IMR-90 (cell line): ENCODE measurements around the gene PLPP4. TPM values are rescaled to one million over a fixed set of nuclear protein-coding genes. Genes with fewer than 3 reads are reported as not detected.

ENCODE experiments used
- ATAC-seq: fragments of 200-7000 bp; cut with Tn5 transposase; 2 replicates; pipeline ENCODE4 v1.9.1; 2020; ENCODE audit warnings: low read depth, mild to moderate bottlenecking, moderate library complexity
- BruUV-seq: library from RNA; stranded (reverse); fragments of 400-500 nt; replicated peaks from 2 replicates; lab custom pipeline; 2021; lab: Mats Ljungman, UMichigan
- CTCF ChIA-PET: fragments of 300-600 bp; formaldehyde crosslinking; extraction: SDS; loops from one replicate; lab custom pipeline; 2021; ENCODE audit warnings: antibody characterized with exemption; lab: Yijun Ruan, JAX
- POLR2A ChIA-PET: fragments of 300-600 bp; sonication (Branson Sonifier 250); formaldehyde crosslinking; loops from one replicate; lab custom pipeline; 2022; ENCODE audit warnings: antibody characterized with exemption; ENCODE audit not compliant: unreplicated experiment; lab: Charles Lee
- DNase-seq: peaks from one replicate; pipeline ENCODE4 v3.0.0; 2013
- H2AFZ ChIP-seq: replicated peaks from 2 replicates; pipeline ENCODE3; 2013; ENCODE audit warnings: low read length, mild to moderate bottlenecking; ENCODE audit not compliant: poor library complexity
- H2AK5ac ChIP-seq: 2 replicates; pipeline ENCODE4 v1.6.1; 2013; ENCODE audit warnings: low read depth, low read length, inconsistent platforms
- H2AK9ac ChIP-seq: replicated peaks from 2 replicates; pipeline ENCODE3; 2013; ENCODE audit warnings: mild to moderate bottlenecking, low read depth, low read length, moderate library complexity; ENCODE audit not compliant: poor library complexity
- H2BK120ac ChIP-seq: 2 replicates; pipeline ENCODE4 v1.6.1; 2013; ENCODE audit warnings: low read depth, low read length, inconsistent platforms
- H2BK15ac ChIP-seq: 3 replicates; pipeline ENCODE4 v1.6.1; 2013; ENCODE audit warnings: low read depth, low read length, inconsistent platforms
- H2BK20ac ChIP-seq: 2 replicates; pipeline ENCODE4 v1.6.1; 2013; ENCODE audit warnings: low read depth, mild to moderate bottlenecking, inconsistent platforms, low read length, moderate library complexity
- H2BK5ac ChIP-seq: 2 replicates; pipeline ENCODE4 v1.6.1; 2013; ENCODE audit warnings: mild to moderate bottlenecking, low read depth, low read length, inconsistent platforms; ENCODE audit not compliant: poor library complexity, severe bottlenecking
- H3K14ac ChIP-seq: replicated peaks from 2 replicates; pipeline ENCODE4 v1.6.1; 2013; ENCODE audit warnings: low read depth, low read length, inconsistent platforms
- H3K18ac ChIP-seq: 2 replicates; pipeline ENCODE4 v1.6.1; 2013; ENCODE audit warnings: low read depth, low read length, control low read depth
- H3K23ac ChIP-seq: 2 replicates; pipeline ENCODE4 v1.6.1; 2013; ENCODE audit warnings: low read depth, low read length, inconsistent platforms
- H3K27ac ChIP-seq: 2 replicates; pipeline ENCODE4 v1.5.1; 2013; ENCODE audit warnings: mild to moderate bottlenecking, control low read depth, low read length; ENCODE audit not compliant: insufficient read depth
- H3K27me3 ChIP-seq: 2 replicates; pipeline ENCODE4 v1.6.1; 2013; ENCODE audit warnings: low read length; ENCODE audit not compliant: control insufficient read depth, insufficient read depth
- H3K36me3 ChIP-seq: 2 replicates; pipeline ENCODE4 v1.6.1; 2013; ENCODE audit warnings: low read length, mixed read lengths; ENCODE audit not compliant: control insufficient read depth, insufficient read depth
- H3K4ac ChIP-seq: 2 replicates; pipeline ENCODE4 v1.6.1; 2013; ENCODE audit warnings: low read depth, low read length, inconsistent platforms
- H3K4me1 ChIP-seq: 2 replicates; pipeline ENCODE4 v1.6.1; 2013; ENCODE audit warnings: low read length, mixed read lengths; ENCODE audit not compliant: control insufficient read depth, insufficient read depth
- H3K4me2 ChIP-seq: 2 replicates; pipeline ENCODE4 v1.6.1; 2013; ENCODE audit warnings: low read depth, mild to moderate bottlenecking, control low read depth, low read length, moderate library complexity
- H3K4me3 ChIP-seq: 2 replicates; pipeline ENCODE4 v1.5.1; 2013; ENCODE audit warnings: low read depth, mild to moderate bottlenecking, control low read depth, low read length, moderate library complexity; ENCODE audit not compliant: insufficient read depth
- H3K56ac ChIP-seq: 2 replicates; pipeline ENCODE4 v1.6.1; 2013; ENCODE audit warnings: low read length, inconsistent platforms; ENCODE audit not compliant: insufficient read depth; ENCODE audit errors: extremely low read depth
- H3K79me1 ChIP-seq, 2 experiments: 2 replicates each; pipeline ENCODE4 v1.6.1; 2013; ENCODE audit warnings: low read length in 2 of 2, inconsistent platforms in 1 of 2, low read depth in 1 of 2
- H3K9ac ChIP-seq: 2 replicates; pipeline ENCODE4 v1.6.1; 2013; ENCODE audit warnings: low read depth, low read length, control low read depth
- H3K9me1 ChIP-seq: 2 replicates; pipeline ENCODE4 v1.6.1; 2013; ENCODE audit warnings: low read length, inconsistent platforms; ENCODE audit not compliant: insufficient read depth
- H3K9me3 ChIP-seq: 2 replicates; pipeline ENCODE4 v1.6.1; 2013; ENCODE audit warnings: low read length; ENCODE audit not compliant: control insufficient read depth, insufficient read depth
- H4K20me1 ChIP-seq: 2 replicates; pipeline ENCODE4 v1.6.1; 2013; ENCODE audit warnings: low read length, inconsistent platforms; ENCODE audit not compliant: insufficient read depth
- H4K5ac ChIP-seq: 2 replicates; pipeline ENCODE4 v1.6.1; 2013; ENCODE audit warnings: mild to moderate bottlenecking, low read depth, low read length, control low read depth
- H4K8ac ChIP-seq, 2 experiments: 2 replicates each; pipeline ENCODE4 v1.6.1; 2013; ENCODE audit warnings: low read depth in 2 of 2, low read length in 2 of 2, control low read depth in 1 of 2, inconsistent platforms in 1 of 2
- H4K91ac ChIP-seq: 2 replicates; pipeline ENCODE4 v1.6.1; 2013; ENCODE audit warnings: low read depth, low read length, inconsistent platforms; ENCODE audit not compliant: insufficient read depth
- BHLHE40 ChIP-seq: fragments of 150-350 bp; IDR thresholded peaks from 2 replicates; pipeline ENCODE4 v1.6.1; 2016; ENCODE audit warnings: mild to moderate bottlenecking, low read depth, low read length
- CEBPB ChIP-seq: IDR thresholded peaks from 2 replicates; pipeline ENCODE4 v1.6.1; 2012; ENCODE audit warnings: low read depth, low read length, improper control_type of control experiment
- CHD1 ChIP-seq: IDR thresholded peaks from 2 replicates; pipeline ENCODE4 v1.6.1; 2012; ENCODE audit warnings: low read depth, low read length, improper control_type of control experiment
- CTCF ChIP-seq: conservative IDR thresholded peaks from 2 replicates; pipeline ENCODE4 v1.5.1; 2012; ENCODE audit warnings: mild to moderate bottlenecking, low read depth, low read length, improper control_type of control experiment
- FOS ChIP-seq: fragments of 150-350 bp; IDR thresholded peaks from 2 replicates; pipeline ENCODE4 v1.6.1; 2016; ENCODE audit warnings: low read depth, low read length
- MXI1 ChIP-seq: IDR thresholded peaks from 2 replicates; pipeline ENCODE4 v1.6.1; 2012; ENCODE audit warnings: low read depth, mild to moderate bottlenecking, low read length, moderate library complexity, borderline replicate concordance
- NFE2L2 ChIP-seq: fragments of 150-350 bp; IDR thresholded peaks from 2 replicates; pipeline ENCODE4 v1.6.1; 2016; ENCODE audit warnings: low read depth, mild to moderate bottlenecking, low read length
- POLR2A ChIP-seq: IDR thresholded peaks from 2 replicates; pipeline ENCODE4 v1.6.1; 2012; ENCODE audit warnings: mild to moderate bottlenecking, low read depth, low read length
- RAD21 ChIP-seq: IDR thresholded peaks from 2 replicates; pipeline ENCODE4 v1.6.1; 2012; ENCODE audit warnings: low read length, improper control_type of control experiment
- RCOR1 ChIP-seq: IDR thresholded peaks from 2 replicates; pipeline ENCODE4 v1.6.1; 2012; ENCODE audit warnings: mild to moderate bottlenecking, low read length, improper control_type of control experiment; ENCODE audit not compliant: insufficient replicate concordance
- RFX5 ChIP-seq: IDR thresholded peaks from 2 replicates; pipeline ENCODE4 v1.8.0; 2012; ENCODE audit warnings: low read depth, mild to moderate bottlenecking, low read length, moderate library complexity
- USF2 ChIP-seq: fragments of 150-350 bp; IDR thresholded peaks from 2 replicates; pipeline ENCODE4 v1.6.1; 2017; ENCODE audit warnings: mild to moderate bottlenecking, antibody characterized with exemption, low read length, low read depth
- WGBS, 2 experiments: methylation state at CpG; one replicate each; pipeline versions ENCODE4 v1.1.5 to v1.1.7; 2013; ENCODE audit warnings: missing lambda C conversion rate in 2 of 2; ENCODE audit not compliant: insufficient read length in 1 of 2; ENCODE audit errors: extremely low coverage in 2 of 2; 5-methylcytosine and 5-hydroxymethylcytosine counted together
- dilution Hi-C: fragments of 300-500 bp; cut with HindIII; formaldehyde crosslinking; loops from one replicate; pipeline ENCODE4 v1.14.3; 2018; ENCODE audit warnings: low sequenced_read_pairs; ENCODE audit not compliant: unreplicated experiment
- in situ Hi-C: fragments of 300-500 bp; cut with MboI; formaldehyde crosslinking; loops from 3 replicates; pipeline ENCODE4 v1.14.3; 2019; ENCODE audit warnings: low sequenced_read_pairs, inconsistent platforms, mixed read lengths
- intact Hi-C: fragments of 100-400 bp; cut with micrococcal nuclease; formaldehyde crosslinking; loops from 2 replicates; pipeline ENCODE4 v1.10.0; 2022
- polyA plus RNA-seq, 3 experiments: library from polyadenylated mRNA; depleted of rRNA; stranded (reverse); fragments of >200 nt; gene quantifications; 2 replicates each; pipeline ENCODE4 v1.2.3, GENCODE V29; 2012; ENCODE audit warnings: low replicate concordance in 1 of 3
- total RNA-seq: library from RNA; depleted of rRNA; stranded (reverse); fragments of >200 nt; gene quantifications from 2 replicates; pipeline ENCODE4 v1.2.3, GENCODE V29; 2012

Gene PLPP4
- total and polyA plus RNA-seq, 2 of the 4 experiments (the other 2 are of a cell fraction), result 0.18 to 0.60 TPM

- no peak overlapping the region for H3K4ac ChIP-seq
- in situ Hi-C loops, result no loop called here
- H3K27ac ChIP-seq, result no peak overlapping the region
- POLR2A ChIA-PET, result no interaction called here
- H4K91ac ChIP-seq, result no peak overlapping the region
- H3K14ac ChIP-seq, result no peak overlapping the region
- H3K4me2 ChIP-seq, result no peak overlapping the region
- H3K56ac ChIP-seq, result no peak overlapping the region
- intact Hi-C loops, result no loop called here
- H3K23ac ChIP-seq, result no peak overlapping the region
- TF ChIP-seq MXI1, result no peak
- no peak for TF ChIP-seq POLR2A
- TF ChIP-seq CHD1, result no peak
- no peak for TF ChIP-seq NFE2L2
- TF ChIP-seq RFX5, result no peak
- no peak for TF ChIP-seq USF2
- TF ChIP-seq RCOR1, result no peak
- TF ChIP-seq RAD21, result no peak
- no peak for TF ChIP-seq CTCF
- no peak for TF ChIP-seq FOS
- TF ChIP-seq CEBPB, result no peak
- no peak for TF ChIP-seq BHLHE40
- no peak overlapping the region for H4K5ac ChIP-seq
- peaks cover 18% of the 10 kb centered on the region; the same call in 1 of the 2 replicates for H3K9me3 ChIP-seq
- H2BK120ac ChIP-seq, result no peak overlapping the region
- H3K9ac ChIP-seq, result no peak overlapping the region
- no peaks in the 10 kb centered on the region for H3K9me1 ChIP-seq
- no peaks in the 10 kb centered on the region for H3K27me3 ChIP-seq
- no peak overlapping the region for H2AK9ac ChIP-seq
- no TSS peak for BruUV-seq
- no peaks in the 10 kb centered on the region for H3K36me3 ChIP-seq
- dilution Hi-C loops, result no loop called here
- H2AK5ac ChIP-seq, result no peak overlapping the region
- no peak overlapping the region for H4K8ac ChIP-seq
- no peaks in the 10 kb centered on the region for H4K20me1 ChIP-seq
- no peaks in the 10 kb centered on the region for H3K4me1 ChIP-seq
- no peak overlapping the region for H3K18ac ChIP-seq
- WGBS, 2 experiments, result 100% methylated on average over 2 of the region's 2 CpGs; no CpG with 5 or more reads in 1 of the 2 experiments
- no peak for DNase-seq
- CTCF ChIA-PET, result no interaction called here
- no peak overlapping the region for H2AFZ ChIP-seq
- ATAC-seq, result no peak
- no peak overlapping the region for H3K4me3 ChIP-seq
- no peak overlapping the region for H2BK20ac ChIP-seq
- H3K79me1 ChIP-seq, result no peaks in the 10 kb centered on the region
- H2BK15ac ChIP-seq, result no peak overlapping the region
- no peak overlapping the region for H2BK5ac ChIP-seq
Observed at GRCh38 chr10:120543291-120543690, 86.3 kb downstream of the PLPP4 start.
